ENCODE results near the gene SUPT4H1.

DNA sequence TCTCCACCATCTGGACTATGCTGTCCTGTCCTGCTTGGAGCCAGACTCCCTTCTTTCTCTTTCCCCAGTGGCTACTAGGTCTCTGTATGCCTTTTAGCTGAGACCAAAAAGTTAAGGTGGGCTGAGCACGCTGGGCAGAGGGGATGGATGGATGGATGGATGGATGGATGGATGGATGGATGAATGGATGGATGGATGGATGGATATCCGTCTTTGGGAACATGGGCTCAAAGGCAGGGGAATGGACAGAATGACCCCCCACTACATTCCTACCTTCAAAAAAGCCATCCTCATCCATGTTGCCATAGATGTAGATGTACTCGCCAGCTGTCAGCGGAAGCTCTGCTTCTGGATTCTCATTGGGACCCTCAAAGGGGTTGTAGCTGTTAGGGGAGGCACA is 36.3 kb downstream of the SUPT4H1 start:
- TF ChIP-seq POLR2AphosphoS5 (IDR thresholded peaks at IDR 0.05) = no peak
- TF ChIP-seq, protein P1, sequence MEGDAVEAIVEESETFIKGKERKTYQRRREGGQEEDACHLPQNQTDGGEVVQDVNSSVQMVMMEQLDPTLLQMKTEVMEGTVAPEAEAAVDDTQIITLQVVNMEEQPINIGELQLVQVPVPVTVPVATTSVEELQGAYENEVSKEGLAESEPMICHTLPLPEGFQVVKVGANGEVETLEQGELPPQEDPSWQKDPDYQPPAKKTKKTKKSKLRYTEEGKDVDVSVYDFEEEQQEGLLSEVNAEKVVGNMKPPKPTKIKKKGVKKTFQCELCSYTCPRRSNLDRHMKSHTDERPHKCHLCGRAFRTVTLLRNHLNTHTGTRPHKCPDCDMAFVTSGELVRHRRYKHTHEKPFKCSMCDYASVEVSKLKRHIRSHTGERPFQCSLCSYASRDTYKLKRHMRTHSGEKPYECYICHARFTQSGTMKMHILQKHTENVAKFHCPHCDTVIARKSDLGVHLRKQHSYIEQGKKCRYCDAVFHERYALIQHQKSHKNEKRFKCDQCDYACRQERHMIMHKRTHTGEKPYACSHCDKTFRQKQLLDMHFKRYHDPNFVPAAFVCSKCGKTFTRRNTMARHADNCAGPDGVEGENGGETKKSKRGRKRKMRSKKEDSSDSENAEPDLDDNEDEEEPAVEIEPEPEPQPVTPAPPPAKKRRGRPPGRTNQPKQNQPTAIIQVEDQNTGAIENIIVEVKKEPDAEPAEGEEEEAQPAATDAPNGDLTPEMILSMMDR (IDR thresholded peaks at IDR 0.05) = no peak

Data from sigmoid colon (tissue), 4 donors.